Activated CD4-positive, alpha-beta memory T cell treated with anti-CD3 and anti-CD28 coated beads for 36 hours (primary cell): ENCODE results near the gene LRRC37A3. TPM values are rescaled to one million over a fixed set of nuclear protein-coding genes. Genes with fewer than 3 reads are reported as not detected.
A peak's percentile ranks its signal among the peaks of the same experiment; 100 is the strongest.
"Not testable (repeated sequence)": the region's sequence is repeated elsewhere in the genome, so short reads cannot be mapped to it uniquely, and the experiment has no call there.

ENCODE experiments used
- CTCF ChIA-PET: fragments of 350-600 bp; sonication (Branson Sonifier 250); formaldehyde crosslinking; loops from one replicate; lab custom pipeline; 2021; ENCODE audit warnings: antibody characterized with exemption, inconsistent platforms; lab: Charles Lee
- POLR2A ChIA-PET: fragments of 350-600 bp; sonication (Branson Sonifier 250); formaldehyde crosslinking; loops from one replicate; lab custom pipeline; 2021; ENCODE audit warnings: antibody characterized with exemption; lab: Charles Lee
- DNase-seq: peaks from one replicate; pipeline ENCODE4 v3.0.0-alpha.2; 2020
- H3K27ac Mint-ChIP-seq: one replicate; pipeline ENCODE4 v1.8.0; 2021; ENCODE audit warnings: mixed read lengths
- H3K27me3 Mint-ChIP-seq: one replicate; pipeline ENCODE4 v1.8.0; 2021; ENCODE audit warnings: mixed read lengths
- H3K36me3 Mint-ChIP-seq: one replicate; pipeline ENCODE4 v1.8.0; 2021; ENCODE audit warnings: mixed read lengths
- H3K4me1 Mint-ChIP-seq: one replicate; pipeline ENCODE4 v1.8.0; 2021; ENCODE audit warnings: low read depth, mixed read lengths
- H3K4me3 Mint-ChIP-seq: one replicate; pipeline ENCODE4 v1.8.0; 2021; ENCODE audit warnings: mild to moderate bottlenecking, mixed read lengths
- H3K9me3 Mint-ChIP-seq: one replicate; pipeline ENCODE4 v1.8.0; 2021; ENCODE audit warnings: mixed read lengths
- intact Hi-C: fragments of 100-400 bp; cut with micrococcal nuclease; formaldehyde crosslinking; loops from one replicate; pipeline ENCODE4 v1.15.1; 2023
- total RNA-seq, 2 experiments: library from RNA; stranded (reverse); gene quantifications; one replicate each; pipeline ENCODE4 v1.2.3, GENCODE V29; 2021

The LRRC37A3 gene
- total RNA-seq, 2 experiments from 2014 or later = 6.9 to 8.5 TPM

DNA sequence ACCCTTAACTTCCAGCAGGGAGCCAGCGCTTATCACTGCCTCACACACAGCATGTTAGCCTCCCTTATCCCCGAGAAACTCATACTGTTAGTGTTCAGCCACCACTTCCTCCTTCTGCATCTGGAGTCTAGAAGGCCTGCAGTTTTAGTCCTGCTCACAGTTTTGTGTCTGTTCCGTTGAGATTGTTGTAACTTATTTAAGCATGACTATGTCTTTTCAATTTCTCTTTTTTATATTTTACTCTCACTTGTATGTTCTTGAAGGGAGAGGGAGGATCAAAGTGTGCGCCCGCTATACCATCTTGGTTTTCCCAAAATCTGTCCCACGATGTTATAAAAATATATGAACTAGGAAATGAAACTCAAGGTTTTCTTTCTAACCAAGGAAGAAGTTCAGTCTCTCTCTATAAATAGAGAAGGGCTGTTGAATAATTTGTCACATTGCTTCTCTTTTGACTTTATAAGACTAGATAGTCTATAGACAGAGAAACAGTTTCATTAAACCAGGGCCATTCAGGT lies 3.8 kb upstream of the LRRC37A3 start:
- intact Hi-C loops, H3K9me3 Mint-ChIP-seq, H3K27ac Mint-ChIP-seq, POLR2A ChIA-PET, DNase-seq, CTCF ChIA-PET, H3K27me3 Mint-ChIP-seq, H3K36me3 Mint-ChIP-seq, H3K4me3 Mint-ChIP-seq: not testable (repeated sequence)
- H3K4me1 Mint-ChIP-seq = peaks cover 20% of the 10 kb centered on the region

DNA sequence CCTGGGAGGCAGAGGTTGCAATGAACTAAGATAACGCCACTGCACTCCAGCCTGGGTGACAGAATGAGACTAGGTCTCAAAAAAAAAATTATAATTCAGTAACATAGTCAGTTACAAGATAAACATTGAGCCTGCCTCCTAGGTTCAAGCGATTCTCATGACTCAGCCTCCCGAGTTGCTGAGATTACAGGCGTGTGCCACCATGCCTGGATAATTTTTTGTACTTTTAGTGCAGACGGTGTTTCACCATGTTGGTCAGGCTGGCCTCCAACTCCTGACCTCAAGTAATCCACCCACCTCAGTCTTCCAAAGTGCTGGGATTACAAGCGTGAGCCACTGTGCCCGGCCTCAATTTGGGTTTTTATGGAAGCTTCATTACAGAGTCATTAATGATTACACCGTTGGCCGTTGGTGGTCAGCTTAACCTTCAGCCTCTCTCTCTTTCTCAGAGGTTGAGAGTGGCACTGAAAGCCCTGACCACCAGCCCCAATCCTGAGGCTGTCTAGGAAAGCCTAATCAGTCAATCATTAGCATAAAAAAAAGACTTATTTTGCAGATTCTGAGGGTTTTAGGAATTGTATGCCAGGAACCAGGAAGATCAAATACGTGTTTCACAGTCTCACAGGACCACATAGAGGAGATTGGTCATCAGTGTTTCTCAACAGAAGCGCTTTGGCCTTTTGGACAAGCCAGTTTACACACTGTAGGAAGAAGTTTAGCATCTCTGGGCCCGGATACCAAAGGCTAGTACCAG lies 1.3 kb upstream of the LRRC37A3 start:
- intact Hi-C loops = no loop called here
- H3K4me3 Mint-ChIP-seq = peak overlapping the region; percentile 81
- CTCF ChIA-PET = interaction anchor here (0.7 to 2.5 kb wide), 4 partner anchors 18 to 311 kb away, joined by 4 to 21 read pairs (median 6); no protein-coding TSS in a partner anchor

GRCh38 chr17:64920026-64920418 lies 744 bp upstream of the LRRC37A3 start:
- no peak for DNase-seq
- H3K27ac Mint-ChIP-seq = peak overlapping the region; percentile 87
- ChIA-PET POLR2A (interaction anchor here (0.6 kb wide), 1 partner anchor 33 kb away, joined by 3 read pairs; no protein-coding TSS in a partner anchor), CTCF (interaction anchor here (0.6 to 2.5 kb wide), 15 partner anchors 17 to 311 kb away, joined by 3 to 21 read pairs (median 4); no protein-coding TSS in a partner anchor)
- H3K4me1 Mint-ChIP-seq = peaks cover 8% of the 10 kb centered on the region
- intact Hi-C loops = no loop called here
- no peaks in the 10 kb centered on the region for H3K36me3 Mint-ChIP-seq
- H3K4me3 Mint-ChIP-seq = peak overlapping the region; percentile 81
- H3K9me3 Mint-ChIP-seq = no peaks in the 10 kb centered on the region
- H3K27me3 Mint-ChIP-seq = no peaks in the 10 kb centered on the region

More for the DNA sequence above, 1.3 kb upstream of the LRRC37A3 start:
- Mint-ChIP-seq H3K27me3 (no peaks in the 10 kb centered on the region), H3K36me3 (no peaks in the 10 kb centered on the region), H3K4me1 (peaks cover 7% of the 10 kb centered on the region), H3K9me3 (no peaks in the 10 kb centered on the region), H3K27ac (peak overlapping the region; percentile 87)
- POLR2A ChIA-PET = no interaction called here
- no peak for DNase-seq

DNA sequence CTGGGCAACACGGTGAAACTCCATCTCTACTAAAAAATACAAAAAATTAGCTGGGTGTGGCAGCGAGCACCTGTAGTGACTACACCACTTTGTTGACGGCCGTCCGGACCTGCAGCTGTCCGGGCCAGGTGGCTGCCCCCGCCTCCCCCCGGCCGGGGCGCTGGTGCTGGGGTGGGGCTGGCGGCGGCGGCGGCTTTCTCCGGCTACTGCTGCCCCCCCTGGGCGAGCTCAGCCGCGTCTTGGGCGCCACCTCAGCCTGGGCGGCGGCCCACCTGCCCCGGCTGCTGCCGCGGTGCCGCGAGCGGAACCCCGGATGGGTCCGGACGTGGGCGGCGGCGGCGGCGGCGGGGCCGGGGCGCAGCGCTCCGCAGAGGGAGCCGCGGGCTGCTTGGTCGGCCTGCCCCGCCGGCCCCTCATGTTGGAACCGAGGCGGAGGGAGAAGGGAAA lies 413 bp downstream of the LRRC37A3 start:
- POLR2A ChIA-PET, H3K27me3 Mint-ChIP-seq, H3K4me1 Mint-ChIP-seq, intact Hi-C loops, H3K36me3 Mint-ChIP-seq, H3K9me3 Mint-ChIP-seq: not testable (repeated sequence)
- DNase-seq = peak; percentile 57
- Mint-ChIP-seq H3K27ac (peak overlapping the region; percentile 87), H3K4me3 (peak overlapping the region; percentile 81)
- CTCF ChIA-PET = interaction anchor here (0.6 to 2.5 kb wide), 15 partner anchors 8 to 701 kb away, joined by 3 to 21 read pairs (median 4); no protein-coding TSS in a partner anchor

GRCh38 chr17:64917540-64917939 lies 1.7 kb downstream of the LRRC37A3 start:
- not testable (repeated sequence) for H3K4me1 Mint-ChIP-seq

DNA sequence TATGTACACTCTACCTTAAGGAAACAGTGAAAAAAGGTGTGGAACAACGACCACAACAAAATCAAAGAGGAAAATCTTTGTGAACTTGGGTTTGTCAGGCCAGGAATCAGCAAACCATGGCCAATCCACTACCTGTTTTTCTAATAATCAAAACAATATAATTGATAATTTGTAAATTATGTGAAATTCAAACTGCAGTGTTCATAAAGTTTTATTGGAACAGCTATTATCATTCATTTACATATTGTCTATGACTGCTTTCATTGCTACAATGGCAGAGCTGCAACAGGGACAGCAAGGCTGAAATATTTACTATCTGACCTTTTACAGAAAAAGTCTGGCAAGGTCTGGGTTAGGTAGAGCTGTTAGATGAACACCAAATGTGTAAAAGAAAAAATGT lies 4.0 kb downstream of the LRRC37A3 start:
- H3K9me3 Mint-ChIP-seq, POLR2A ChIA-PET, intact Hi-C loops, H3K4me3 Mint-ChIP-seq, H3K27me3 Mint-ChIP-seq, CTCF ChIA-PET, DNase-seq, H3K27ac Mint-ChIP-seq, H3K36me3 Mint-ChIP-seq, H3K4me1 Mint-ChIP-seq: not testable (repeated sequence)

More at GRCh38 chr17:64917540-64917939, 1.7 kb downstream of the LRRC37A3 start:
- CTCF ChIA-PET, H3K27me3 Mint-ChIP-seq, H3K27ac Mint-ChIP-seq, DNase-seq, H3K4me3 Mint-ChIP-seq, intact Hi-C loops, POLR2A ChIA-PET, H3K36me3 Mint-ChIP-seq, H3K9me3 Mint-ChIP-seq: not testable (repeated sequence)

DNA sequence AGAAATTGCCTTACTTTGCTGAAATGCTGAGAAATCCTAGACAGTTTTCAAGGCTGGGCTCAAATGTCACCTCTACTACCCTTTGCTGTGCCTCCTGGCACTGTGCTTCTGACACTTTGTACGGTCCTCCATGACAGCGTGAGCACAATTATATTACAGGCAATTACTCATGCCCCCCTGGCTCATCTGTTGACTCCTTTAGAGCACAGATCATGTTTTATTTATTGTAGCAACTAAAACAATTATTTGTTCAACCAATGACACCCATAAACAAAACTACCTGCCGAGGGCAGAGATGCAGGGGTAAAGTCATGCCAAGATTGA lies 9.1 kb downstream of the LRRC37A3 start:
- H3K27ac Mint-ChIP-seq, POLR2A ChIA-PET, intact Hi-C loops, DNase-seq, H3K27me3 Mint-ChIP-seq, CTCF ChIA-PET, H3K9me3 Mint-ChIP-seq, H3K4me1 Mint-ChIP-seq, H3K36me3 Mint-ChIP-seq, H3K4me3 Mint-ChIP-seq: not testable (repeated sequence)

DNA sequence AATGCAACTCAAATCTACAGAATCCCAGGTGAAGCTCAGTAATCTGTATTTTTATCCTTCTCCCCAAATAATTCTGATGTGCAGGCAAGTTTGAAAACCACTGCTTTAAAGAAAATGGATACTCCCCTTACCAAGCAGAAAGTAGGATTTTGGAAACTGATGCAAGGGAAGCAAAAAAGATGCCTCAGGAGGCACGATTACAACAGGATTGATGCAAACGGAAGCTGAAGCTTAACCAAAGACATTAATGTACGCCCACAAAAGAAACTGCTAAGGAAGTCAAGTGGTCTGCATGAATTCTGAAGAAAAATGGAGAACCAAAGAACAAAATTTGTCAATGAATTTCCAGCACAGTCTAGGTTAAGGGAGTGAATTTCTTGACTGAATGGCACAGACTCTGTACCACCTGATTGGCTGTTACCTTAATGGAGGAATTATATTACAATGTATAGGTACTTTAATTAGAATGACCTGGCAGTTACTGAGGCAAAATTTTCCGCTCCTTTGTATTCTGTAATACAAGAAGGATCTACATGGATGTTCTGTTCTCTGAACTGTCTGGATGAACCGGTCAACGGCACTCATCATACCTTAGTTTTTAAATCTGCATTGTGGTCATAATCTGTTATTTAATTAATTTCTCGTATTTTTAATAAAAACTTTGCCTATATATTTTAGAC lies 9.6 kb downstream of the LRRC37A3 start:
- intact Hi-C loops, H3K27ac Mint-ChIP-seq, H3K27me3 Mint-ChIP-seq: not testable (repeated sequence)

DNA sequence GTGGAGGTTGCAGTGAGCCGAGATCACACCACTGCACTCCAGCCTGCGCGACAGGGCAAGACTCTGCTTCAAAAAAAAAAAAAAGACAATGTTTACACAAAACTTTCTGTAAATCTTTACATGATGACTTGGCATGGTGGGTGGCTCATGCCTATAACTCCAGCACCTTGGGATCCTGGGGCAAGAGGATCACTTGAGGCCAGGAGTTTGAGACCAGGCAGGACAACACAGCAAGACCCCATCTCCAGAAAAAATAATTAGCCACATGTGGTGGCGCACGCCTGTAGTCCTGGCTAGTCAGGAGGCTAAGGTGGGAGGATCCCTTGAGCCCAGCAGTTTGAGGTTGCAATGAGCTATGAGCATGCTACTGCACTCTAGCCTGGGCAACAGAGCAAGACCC lies 15.2 kb downstream of the LRRC37A3 start:
- intact Hi-C loops, H3K4me1 Mint-ChIP-seq, POLR2A ChIA-PET: not testable (repeated sequence)

More for the DNA sequence above, 9.6 kb downstream of the LRRC37A3 start:
- H3K4me3 Mint-ChIP-seq, H3K9me3 Mint-ChIP-seq, POLR2A ChIA-PET, CTCF ChIA-PET, DNase-seq, H3K36me3 Mint-ChIP-seq, H3K4me1 Mint-ChIP-seq: not testable (repeated sequence)

DNA sequence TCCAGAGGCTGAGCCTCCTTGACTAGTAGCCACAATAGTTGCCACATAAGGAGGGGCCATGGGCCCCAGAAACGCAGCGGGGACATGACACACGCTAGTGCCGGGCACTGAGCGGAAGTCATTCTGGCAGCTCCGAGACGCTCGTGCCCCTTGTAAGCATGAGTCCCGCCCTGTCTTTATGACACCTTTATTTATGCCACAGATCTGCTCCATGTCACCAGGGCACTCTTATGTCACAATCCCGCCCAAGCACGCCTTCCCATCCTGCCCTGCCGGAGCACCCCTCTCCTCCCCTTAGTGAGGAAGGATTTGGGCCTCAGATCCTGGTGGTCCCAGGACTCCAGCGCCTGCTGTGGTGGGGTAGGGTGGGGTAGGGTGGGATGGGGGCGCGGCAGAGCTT lies 22.1 kb downstream of the LRRC37A3 start:
- CTCF ChIA-PET, POLR2A ChIA-PET: not testable (repeated sequence)

More for the DNA sequence above, 15.2 kb downstream of the LRRC37A3 start:
- CTCF ChIA-PET, H3K36me3 Mint-ChIP-seq, H3K27me3 Mint-ChIP-seq, DNase-seq, H3K4me3 Mint-ChIP-seq, H3K9me3 Mint-ChIP-seq, H3K27ac Mint-ChIP-seq: not testable (repeated sequence)

DNA sequence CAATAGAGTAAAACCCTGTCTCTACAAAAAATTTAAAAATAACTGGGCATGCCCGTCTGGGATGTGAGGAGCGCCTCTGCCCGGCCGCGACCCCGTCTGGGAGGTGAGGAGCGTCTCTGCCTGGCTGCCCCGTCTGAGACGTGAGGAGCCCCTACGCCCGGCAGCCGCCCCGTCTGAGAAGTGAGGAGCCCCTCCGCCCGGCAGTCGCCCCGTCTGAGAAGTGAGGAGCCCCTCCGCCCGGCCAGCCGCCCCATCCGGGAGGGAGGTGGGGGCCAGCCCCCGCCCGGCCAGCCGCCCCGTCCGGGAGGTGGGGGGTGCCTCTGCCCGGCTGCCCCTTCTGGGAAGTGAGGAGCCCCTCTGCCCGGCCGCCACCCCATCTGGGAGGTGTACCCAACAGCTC lies 45.1 kb downstream of the LRRC37A3 start:
- H3K36me3 Mint-ChIP-seq, H3K4me1 Mint-ChIP-seq, intact Hi-C loops, H3K9me3 Mint-ChIP-seq, DNase-seq, POLR2A ChIA-PET, H3K27ac Mint-ChIP-seq, H3K4me3 Mint-ChIP-seq, CTCF ChIA-PET, H3K27me3 Mint-ChIP-seq: not testable (repeated sequence)

More for the DNA sequence above, 22.1 kb downstream of the LRRC37A3 start:
- H3K27ac Mint-ChIP-seq, H3K27me3 Mint-ChIP-seq, H3K36me3 Mint-ChIP-seq, H3K4me1 Mint-ChIP-seq, H3K9me3 Mint-ChIP-seq, intact Hi-C loops, DNase-seq, H3K4me3 Mint-ChIP-seq: not testable (repeated sequence)
